Caki2 (cell line): Measurements from ENCODE around the gene ZNF423. TPM values are rescaled to one million over a fixed set of nuclear protein-coding genes. Genes with fewer than 3 reads are reported as not detected.
A peak's percentile ranks its signal among the peaks of the same experiment; 100 is the strongest.
"Not testable (repeated sequence)": the region's sequence is repeated elsewhere in the genome, so short reads cannot be mapped to it uniquely, and the experiment has no call there.

Experiments
- DNase-seq: peaks from one replicate; pipeline ENCODE4 v3.0.0-alpha.2; 2015; ENCODE audit warnings: low read depth
- in situ Hi-C: cut with HindIII; loops from 2 replicates; pipeline ENCODE4 v1.10.0; 2016; ENCODE audit warnings: low sequenced_read_pairs, low pct_unique_long_range_greater_than_20kb, mixed read lengths
- total RNA-seq: library from RNA; depleted of rRNA; stranded (reverse); fragments of >200 nt; shearing (Covaris generic); gene quantifications from 2 replicates; pipeline ENCODE4 v1.2.3, GENCODE V29; 2014; ENCODE audit warnings: low replicate concordance

Gene ZNF423
- total RNA-seq, 1 experiment from 2014 or later = 0.24 TPM

DNA sequence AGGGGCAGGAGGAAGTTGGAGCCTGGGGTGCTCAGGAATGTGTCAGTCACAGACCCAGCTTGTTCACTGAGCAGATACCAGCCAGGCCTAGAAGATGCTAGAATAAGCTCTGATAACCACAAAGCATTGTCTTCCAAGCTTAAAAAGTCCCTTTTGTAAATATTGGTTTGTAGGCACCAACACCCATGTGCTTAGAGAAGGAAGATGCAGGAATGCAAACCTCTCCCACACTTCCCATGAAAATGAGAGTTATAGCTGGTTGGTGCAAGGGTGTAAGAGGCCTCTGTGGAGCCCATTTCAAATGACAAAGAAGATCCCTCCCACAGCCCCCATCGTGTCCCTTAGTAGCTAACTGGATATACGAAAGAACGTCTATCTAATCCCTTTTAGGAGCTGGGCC lies 272.0 kb downstream of the ZNF423 start:
- in situ Hi-C loops = no loop called here
- DNase-seq = no peak

DNA sequence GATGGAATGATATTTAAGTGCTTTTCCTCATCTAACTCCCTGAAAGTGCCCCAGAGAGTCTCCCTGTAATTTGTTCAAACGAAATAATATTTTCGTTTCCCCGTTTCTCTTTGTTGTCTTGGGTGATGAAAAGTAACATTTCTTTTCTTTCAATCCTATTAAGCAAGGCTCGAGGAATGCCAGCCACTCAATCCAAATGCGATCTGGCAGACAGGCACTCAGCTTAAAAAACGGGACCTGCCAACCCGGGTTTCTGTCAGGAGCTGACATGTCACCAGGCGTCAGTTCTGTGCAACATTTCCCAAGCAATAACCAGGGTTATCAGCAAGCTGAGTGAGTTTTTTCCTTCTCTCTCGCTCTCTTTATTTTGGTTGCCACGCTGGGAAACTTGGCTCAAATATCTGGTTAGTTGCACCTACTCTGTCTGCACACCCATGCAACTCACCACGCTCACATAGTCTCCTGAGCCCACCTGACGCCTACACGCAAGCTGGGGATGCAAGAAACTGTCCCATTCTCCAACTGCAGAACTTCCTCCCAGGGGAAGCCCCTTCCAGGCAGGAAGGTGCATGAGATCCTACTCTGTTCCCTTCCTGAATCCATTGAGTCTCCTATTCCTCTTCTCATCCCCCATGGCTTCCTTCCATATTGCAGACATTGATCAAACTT lies 274.1 kb downstream of the ZNF423 start:
- DNase-seq = no peak
- in situ Hi-C loops = no loop called here

GRCh38 chr16:49580751-49581303 lies 275.1 kb downstream of the ZNF423 start:
- in situ Hi-C loops = no loop called here
- DNase-seq = no peak

DNA sequence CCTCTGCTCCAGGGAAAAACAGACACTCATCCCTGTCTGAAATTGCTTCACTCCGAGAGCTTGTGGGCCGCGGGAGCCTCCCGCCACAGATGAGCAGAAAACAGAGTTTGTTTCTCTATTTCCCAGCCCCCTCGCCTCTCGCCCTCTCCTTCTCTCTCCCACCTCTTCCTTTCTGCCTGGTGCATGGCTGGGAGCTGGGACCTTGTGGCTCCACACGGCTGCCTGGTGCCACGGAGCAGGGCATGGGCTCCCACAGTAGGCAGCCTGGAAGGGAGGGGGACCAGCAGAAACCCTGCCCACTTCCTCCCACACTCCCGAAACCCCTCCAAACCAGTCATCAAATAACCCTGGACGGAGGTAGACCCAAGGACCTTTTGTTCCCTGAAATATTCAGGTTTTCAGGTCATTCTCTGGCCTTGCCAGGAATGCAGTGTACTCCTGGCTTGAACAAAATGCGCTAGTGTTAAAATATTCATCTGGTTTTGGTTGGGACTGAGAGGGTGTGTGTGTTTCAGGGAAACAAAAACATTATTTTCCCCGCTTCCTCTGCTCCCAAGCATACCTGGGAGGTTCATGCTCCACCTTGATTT lies 277.4 kb downstream of the ZNF423 start:
- in situ Hi-C loops = no loop called here
- DNase-seq = no peak

DNA sequence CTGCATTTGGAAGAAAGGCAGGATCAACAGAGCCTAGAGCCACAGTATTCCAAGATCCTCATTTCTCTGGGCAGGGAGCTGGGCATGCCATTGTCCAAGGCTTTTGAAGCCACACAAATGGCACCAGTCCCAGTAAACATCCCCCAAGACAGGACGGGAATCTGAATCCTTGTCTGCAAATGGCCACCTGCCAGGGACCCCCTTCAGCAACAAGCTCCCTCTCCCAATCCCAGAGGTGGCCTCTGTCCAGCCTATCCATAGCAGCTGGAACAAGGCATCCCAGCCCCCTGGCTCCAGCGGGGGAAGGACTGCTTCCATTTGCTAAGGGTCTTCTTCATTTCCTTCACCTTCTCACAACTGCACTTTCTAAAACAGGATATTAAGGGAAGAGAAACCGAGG lies 277.9 kb downstream of the ZNF423 start:
- DNase-seq = no peak
- in situ Hi-C loops = no loop called here

DNA sequence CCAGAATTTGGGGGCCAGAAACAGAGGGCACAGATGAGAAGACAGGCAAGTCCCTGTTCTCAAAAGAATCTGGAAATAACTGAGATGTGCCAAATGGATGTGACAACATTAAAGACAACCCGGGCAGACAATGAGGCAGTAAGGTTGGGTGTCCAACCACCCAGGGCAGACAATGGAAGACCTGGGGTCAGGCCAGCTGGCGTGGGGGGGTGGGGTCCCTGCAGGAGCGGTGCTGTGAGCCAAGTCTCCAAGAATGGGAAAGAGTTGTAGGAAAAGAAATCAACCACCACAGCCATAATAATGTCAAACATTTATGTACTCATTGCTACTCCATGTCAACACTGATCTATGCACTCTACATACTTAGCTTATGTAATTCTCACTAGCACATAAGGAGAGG lies 279.0 kb downstream of the ZNF423 start:
- no peak for DNase-seq
- in situ Hi-C loops = no loop called here

DNA sequence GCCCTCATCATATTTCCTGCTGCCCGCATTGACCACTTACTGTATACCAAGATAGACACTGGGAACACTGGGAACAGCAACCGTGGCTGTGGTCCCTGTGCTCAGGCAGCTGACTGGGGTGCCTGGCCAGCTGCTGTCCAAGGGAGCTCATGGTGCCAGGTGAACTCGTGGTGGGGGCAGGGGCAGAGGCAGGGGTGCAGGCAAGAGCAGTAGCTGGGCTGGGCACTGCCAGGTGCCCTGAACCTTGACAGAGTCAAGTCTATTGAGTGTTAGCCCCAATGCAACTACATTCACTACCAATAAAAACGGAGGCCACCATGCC lies 279.8 kb downstream of the ZNF423 start:
- in situ Hi-C loops = no loop called here
- no peak for DNase-seq

DNA sequence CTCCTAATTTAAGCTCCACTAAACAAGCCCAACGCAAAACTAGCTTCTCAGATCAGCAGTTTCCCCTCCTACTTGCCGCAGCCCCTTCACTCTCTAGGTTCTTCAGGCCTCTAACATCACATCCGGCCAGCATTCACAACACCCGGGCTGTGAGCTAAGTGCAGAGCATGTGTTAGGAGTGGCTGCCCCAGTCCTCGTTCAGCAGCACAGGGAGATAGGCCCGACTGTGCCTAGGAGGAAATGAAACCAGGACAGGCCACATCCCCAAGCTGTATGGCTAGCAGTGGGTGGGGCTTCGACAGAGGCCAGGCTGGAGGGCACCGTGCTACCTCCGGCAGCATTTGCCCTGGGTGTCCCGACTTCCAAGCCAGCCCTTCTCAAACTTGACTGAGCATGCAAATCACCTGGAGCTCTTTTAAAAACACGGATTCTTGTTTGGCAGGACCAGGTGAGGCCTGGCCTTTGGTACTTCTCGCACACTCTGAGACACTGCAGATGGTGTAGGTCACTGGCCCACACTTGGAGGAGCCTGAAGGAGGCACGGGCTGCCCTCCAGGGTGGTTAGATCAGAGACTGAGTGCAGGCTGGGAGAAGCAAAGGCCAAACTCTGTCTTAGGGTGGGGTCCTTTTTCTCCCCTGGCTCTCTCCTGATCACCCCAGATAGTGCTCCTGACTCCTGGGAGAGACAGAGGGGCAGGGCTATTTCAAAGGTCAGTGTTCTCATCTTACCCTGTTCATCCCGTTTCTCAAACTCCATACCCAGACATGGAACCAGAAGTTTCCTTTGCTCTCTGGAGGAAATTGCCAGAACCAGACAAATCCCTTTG lies 280.4 kb downstream of the ZNF423 start:
- in situ Hi-C loops = no loop called here
- no peak for DNase-seq

DNA sequence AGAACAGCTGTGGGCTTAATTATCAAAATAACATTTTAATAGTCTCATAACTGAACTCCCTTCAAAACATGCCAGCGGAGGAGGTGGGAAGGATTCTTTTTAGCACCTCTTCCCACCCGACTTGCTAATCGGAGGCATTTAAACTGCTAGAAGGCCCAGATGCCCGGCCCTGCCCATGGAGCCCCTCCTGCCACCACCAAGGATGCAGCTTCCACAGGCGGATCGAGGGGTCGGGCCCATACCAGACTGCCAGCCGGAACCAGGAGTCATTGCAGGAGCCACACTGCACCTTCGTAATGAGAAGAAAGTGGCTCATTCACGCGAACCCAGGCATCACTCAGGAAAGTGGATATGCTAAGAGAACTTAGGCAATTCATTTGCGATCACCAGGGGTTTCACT lies 281.1 kb downstream of the ZNF423 start:
- no peak for DNase-seq
- in situ Hi-C loops = no loop called here

GRCh38 chr16:49567950-49568349 lies 288.0 kb downstream of the ZNF423 start:
- DNase-seq = peak; percentile 6
- in situ Hi-C loops = no loop called here

DNA sequence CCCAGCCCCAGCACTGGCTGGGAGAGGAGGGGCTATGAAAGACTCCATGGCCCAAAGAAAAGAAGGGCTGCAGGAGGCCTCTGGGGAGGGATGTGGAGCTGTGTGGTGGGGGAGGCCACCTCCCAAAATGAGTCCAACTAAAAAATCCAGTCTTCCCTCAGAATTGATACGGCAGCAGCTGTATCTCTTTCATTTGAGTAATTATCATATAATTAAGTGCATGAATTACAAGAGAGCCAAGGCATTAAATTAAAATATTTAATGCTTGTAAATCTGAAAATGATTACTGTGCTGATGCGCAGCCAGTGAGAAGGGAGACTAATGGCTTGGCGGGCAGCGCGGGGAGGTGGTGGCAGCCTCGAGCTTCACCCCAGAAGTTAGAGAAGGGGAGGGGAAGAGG lies 289.5 kb downstream of the ZNF423 start:
- in situ Hi-C loops = no loop called here
- no peak for DNase-seq

GRCh38 chr16:49564496-49565229 lies 291.2 kb downstream of the ZNF423 start:
- in situ Hi-C loops = no loop called here
- DNase-seq = no peak

- in situ Hi-C loops = no loop called here
Measured at GRCh38 chr16:49563666-49564065, 292.2 kb downstream of the ZNF423 start.

DNA sequence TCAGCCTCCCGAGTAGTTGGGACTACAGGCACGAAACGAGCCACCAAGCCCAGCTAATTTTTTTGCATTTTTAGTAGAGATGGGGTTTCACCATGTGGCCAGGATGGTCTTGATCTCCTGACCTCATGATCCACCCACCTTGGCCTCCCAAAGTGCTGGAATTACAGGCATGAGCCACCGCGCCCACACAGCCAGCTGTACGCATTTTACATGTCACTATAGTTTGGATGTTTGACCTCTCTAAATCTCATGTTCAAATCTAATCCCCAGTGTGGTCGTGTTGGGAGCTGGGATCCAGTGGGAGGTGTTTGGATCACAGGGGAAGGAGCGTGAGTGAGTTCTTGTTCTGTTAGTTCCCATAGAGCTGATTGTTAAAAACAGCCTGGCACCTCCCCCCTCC lies 293.0 kb downstream of the ZNF423 start:
- DNase-seq, in situ Hi-C loops: not testable (repeated sequence)

More at GRCh38 chr16:49563666-49564065, 292.2 kb downstream of the ZNF423 start:
- no peak for DNase-seq

DNA sequence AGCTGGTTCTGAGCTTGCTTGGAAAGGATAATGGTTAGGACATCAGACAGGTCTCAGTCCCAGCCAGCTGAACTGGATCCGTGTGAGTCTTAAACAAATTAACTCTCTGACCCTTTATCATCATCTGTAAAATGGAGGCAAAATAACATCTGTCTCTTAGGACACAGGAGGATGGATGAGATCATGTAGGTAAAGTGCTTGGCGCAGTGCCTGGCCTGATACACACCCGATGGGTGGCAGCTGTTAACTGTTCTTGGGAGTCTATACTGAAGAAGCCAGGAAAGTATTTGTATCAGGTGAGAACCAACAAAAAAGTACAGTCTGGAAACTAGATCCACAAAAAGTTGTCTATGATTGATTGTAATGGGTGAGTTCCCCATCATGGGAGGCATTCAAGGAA lies 293.7 kb downstream of the ZNF423 start:
- no peak for DNase-seq
- in situ Hi-C loops = no loop called here

GRCh38 chr16:49560004-49560830 lies 295.7 kb downstream of the ZNF423 start:
- in situ Hi-C loops = no loop called here
- no peak for DNase-seq

- in situ Hi-C loops = no loop called here
- DNase-seq = no peak
Measured at GRCh38 chr16:49559242-49559641, 296.7 kb downstream of the ZNF423 start.

- no peak for DNase-seq
- in situ Hi-C loops = no loop called here
Measured at GRCh38 chr16:49558451-49558850, 297.5 kb downstream of the ZNF423 start.
